Erythroblast (primary cell): Measurements from ENCODE around the gene BOC.

Experiments
- DNase-seq, 2 experiments: peaks; one replicate each; lab custom pipeline; 2025; lab: John Stamatoyannopoulos, UW
- GATA1 ChIP-seq: IDR thresholded peaks from 2 replicates; pipeline ENCODE4 v1.6.1; 2011; ENCODE audit warnings: low read depth, mild to moderate bottlenecking, control low read depth, low read length, moderate library complexity
- POLR2A ChIP-seq: IDR thresholded peaks from 2 replicates; pipeline ENCODE4 v1.6.1; 2011; ENCODE audit warnings: mild to moderate bottlenecking, low read length

BOC gene

DNA sequence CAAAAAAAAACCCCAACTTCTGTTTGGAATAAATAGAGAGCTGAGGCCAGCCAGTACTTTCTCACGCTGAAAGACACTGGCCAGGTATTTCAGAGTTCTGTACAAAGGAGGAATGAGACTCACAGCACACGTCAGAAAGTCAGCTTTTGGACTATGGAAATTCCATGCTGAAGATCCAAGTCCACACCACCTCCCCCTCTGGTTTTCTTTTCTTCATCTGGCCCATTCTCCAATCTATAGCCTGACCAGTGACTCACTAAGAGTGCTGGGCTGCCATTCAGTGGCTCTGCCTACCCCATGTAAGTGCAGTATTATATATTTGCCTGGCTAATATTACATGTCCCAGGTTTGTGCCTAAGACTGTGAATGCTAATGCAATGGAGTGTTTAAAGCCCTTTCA lies 13.9 kb downstream of the BOC start:
- no peak for TF ChIP-seq GATA1
- no peak for TF ChIP-seq POLR2A
- no peak for DNase-seq

DNA sequence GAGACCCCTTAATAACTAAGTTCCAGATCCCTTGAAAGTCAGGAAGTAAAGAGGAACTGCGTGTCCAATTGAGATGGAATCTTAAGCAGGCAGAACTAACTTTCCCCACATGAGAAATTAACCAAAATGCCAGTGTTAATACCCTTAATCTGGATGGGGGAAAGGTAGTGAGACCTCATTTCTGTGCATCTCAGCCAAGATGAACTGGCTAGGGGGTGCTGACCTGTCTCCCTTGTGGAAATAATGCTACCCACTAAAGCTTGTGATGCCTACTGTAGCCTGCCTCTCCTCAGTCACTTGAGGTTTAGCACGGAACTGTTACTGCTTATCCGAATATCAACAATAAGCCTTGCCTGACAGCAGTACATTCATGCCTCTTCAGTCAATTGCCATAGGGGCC lies 15.1 kb downstream of the BOC start:
- DNase-seq = no peak
- TF ChIP-seq GATA1 (no peak), POLR2A (no peak)

DNA sequence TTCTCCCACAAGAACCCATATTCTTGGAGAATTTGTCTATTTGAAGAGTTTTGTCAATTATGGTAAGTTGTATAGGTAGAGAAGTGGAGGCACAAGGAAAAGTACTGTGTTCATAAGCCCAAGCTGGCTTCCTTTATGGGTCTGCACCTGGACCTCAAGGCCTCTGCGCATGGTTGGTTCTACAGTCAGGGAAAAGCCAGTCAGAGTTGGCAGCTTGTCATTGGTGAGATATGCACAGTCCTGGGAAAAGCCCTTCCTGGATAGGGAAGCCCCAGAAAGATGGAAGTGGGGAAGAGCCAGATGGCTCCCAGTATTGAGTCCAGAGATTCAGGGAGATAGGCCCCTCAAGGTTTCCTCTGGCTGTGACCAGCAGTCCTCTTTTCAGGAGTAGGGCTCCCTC lies 15.8 kb downstream of the BOC start:
- TF ChIP-seq GATA1 (no peak), POLR2A (no peak)
- no peak for DNase-seq

DNA sequence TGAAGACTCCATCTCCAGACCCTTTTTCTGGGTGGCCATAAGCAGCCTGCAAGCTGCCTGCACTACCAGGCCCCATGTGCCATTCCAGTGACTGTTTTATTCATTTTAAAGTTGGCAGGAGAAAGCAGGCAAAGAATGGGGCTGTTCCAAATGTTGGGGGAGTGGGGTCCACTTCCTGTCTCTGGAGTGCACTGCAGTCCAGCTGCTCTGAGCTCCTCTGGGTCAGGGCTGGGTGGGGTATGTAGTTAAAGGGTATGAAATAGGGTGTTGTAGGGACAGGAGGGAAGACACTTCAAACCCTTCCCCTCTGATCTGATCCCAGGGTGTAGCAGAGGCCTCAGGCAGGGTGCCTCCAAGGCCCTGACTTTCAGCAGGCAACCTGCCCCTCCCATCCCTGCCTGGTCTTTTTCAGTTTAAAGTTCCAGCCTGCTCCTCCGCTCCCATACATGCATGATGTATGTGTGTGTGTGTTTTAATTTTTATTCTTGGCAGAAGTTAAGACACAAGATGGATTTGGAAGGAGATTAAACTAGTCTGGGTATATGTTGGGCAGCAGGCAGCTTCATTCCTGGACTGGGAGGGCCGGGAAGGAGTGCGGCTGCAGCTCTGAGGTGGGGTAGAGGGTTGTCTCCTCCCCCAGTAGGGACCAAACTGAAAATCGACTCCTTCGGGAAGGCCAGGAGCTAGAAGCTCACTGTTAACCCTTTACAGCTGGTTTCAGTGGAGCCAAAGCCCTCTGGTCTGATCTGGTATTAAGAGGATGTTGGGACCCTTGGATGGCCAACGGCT lies 17.3 kb downstream of the BOC start:
- no peak for TF ChIP-seq GATA1
- no peak for TF ChIP-seq POLR2A
- DNase-seq = no peak

- no peak for TF ChIP-seq POLR2A
- TF ChIP-seq GATA1 = no peak
- no peak for DNase-seq
Measured at GRCh38 chr3:113231391-113231790, 20.0 kb downstream of the BOC start.

DNA sequence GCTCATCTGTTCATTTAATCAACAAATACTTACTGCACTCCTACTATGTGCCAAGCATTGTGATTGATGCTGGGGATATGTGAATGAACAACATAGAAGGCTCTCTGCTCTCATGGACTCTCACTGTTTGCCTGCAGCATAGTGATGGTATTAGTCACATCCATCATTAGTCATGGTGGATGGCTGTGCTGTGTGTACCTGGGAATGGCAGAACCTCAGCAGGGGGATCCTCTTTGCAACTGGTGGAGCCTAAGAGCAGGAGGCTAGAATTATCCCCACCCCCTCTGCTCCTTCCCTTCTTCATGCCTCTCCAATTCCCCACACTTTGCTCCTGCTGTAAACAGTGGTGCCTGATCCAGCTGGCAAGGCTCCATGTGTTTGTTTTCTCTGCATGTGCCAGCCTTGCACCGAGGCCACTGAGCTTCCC lies 20.5 kb downstream of the BOC start:
- no peak for TF ChIP-seq GATA1
- TF ChIP-seq POLR2A = no peak
- no peak for DNase-seq

GRCh38 chr3:113232342-113232741 lies 21.0 kb downstream of the BOC start:
- TF ChIP-seq POLR2A = no peak
- TF ChIP-seq GATA1 = no peak
- no peak for DNase-seq

GRCh38 chr3:113233497-113233896 lies 22.1 kb downstream of the BOC start:
- TF ChIP-seq GATA1 (no peak), POLR2A (no peak)
- DNase-seq = no peak

DNA sequence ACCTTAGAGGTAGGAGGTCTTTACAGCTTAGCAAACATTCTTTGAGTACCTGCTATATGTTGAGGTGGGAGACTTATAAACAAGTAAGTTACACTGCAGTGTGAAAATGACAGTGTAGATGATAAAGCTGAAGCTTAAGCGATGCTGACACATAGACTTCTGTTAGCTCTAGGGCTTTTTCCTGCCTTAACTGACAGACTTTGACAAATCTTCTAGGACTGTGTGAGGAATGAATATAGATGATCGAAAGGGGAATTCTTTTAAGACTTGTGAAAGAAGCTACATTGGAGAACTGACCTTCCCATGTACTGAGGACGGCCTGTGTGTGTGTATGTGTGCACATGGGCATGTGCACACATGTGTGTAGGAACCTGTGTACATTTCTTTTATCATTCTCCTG lies 22.7 kb downstream of the BOC start:
- no peak for DNase-seq
- TF ChIP-seq POLR2A (no peak), GATA1 (no peak)

DNA sequence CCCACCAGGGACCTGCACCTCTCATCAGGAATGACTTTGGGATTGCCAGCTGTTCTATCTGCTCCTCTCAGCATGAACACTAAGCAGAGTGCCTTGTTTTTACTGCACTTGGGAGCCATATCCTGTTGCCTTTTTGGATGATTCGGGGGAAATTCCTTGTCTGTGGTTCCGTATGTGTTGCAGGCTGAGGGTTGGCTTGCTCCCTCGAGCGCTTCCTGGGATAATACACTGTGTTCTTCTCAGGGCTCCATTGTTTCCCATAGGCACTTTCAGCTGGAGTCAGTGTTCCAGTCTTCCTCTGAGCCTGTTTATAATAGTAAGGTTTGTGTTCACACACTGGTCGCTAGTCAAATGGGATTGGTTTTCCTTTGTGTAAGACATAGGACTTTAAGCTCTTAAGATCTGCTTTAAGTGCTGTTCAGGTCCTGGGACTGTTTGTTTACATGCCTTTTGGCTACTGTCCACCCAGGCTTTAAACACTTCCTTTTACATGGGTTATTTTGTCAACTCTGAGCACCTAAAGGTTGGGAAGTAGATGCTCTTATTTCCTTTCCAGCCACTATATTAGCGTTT lies 23.4 kb downstream of the BOC start:
- no peak for DNase-seq
- TF ChIP-seq GATA1 (no peak), POLR2A (no peak)

DNA sequence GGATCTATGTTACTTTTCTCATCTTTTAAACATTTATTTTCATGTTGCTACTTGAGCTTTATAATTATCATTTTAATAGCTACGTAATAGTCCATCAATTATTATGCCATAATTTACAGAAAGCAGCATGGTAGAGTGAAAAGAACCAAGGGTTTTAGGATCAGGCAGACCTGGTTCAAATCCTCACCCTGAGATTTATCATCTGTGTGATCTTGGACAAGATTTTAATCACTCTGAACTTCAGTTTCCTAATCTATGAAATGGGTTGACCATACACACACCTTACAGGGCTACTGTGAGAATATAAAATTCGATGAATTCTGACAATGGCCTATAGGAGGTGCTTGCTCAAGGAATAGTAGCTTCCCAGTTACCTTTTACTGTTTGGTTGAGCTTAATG lies 27.1 kb downstream of the BOC start:
- TF ChIP-seq POLR2A (no peak), GATA1 (no peak)
- no peak for DNase-seq

- no peak for DNase-seq
- no peak for TF ChIP-seq GATA1
- TF ChIP-seq POLR2A = no peak
Measured at GRCh38 chr3:113240841-113241240, 29.5 kb downstream of the BOC start.

- TF ChIP-seq GATA1 = no peak
- no peak for TF ChIP-seq POLR2A
Measured at GRCh38 chr3:113241292-113242095, 30.1 kb downstream of the BOC start.

DNA sequence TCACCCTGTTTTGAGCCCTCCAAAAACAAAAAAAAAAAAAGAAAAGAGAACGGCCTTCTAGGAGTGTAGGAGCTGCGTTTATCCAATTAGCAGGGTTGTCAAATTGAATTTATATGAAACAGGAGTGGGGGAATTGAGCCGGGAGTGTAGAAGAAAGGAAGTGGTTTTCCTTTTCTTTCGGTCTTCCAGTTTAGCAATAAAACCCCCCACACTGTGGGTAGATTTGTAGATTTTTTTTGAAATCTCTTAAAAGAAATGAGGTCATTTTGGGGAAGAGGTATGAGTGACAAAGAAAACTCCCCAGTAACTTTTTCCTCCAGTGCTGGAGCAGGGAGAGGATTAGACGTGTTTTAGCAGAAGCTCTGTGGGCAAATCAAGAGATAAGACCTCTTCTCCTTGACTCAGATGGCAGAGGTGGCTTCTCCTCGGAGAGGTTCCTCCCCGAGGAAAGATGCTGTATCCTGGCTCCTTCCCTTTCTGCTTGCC lies 30.8 kb downstream of the BOC start:
- no peak for DNase-seq
- TF ChIP-seq POLR2A (no peak), GATA1 (no peak)

More at GRCh38 chr3:113241292-113242095, 30.1 kb downstream of the BOC start:
- DNase-seq = no peak

DNA sequence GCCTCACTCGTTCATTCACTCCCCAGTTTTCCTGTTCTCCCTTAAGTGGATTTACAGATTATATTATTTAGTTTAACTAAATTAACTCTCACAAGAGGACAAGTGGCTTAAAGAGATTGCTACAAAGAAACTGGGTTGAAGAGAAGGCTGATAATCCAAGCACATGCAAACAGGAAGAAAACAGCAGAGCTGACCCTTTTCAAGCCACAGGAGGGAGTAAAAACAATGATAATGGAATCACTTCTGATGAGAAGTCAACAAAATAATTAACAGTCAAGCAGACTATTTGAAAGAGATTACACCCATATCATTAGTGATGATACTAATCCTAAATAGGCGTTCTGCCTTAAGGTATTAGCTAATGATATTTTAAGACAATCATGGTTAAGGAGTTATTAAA lies 31.7 kb downstream of the BOC start:
- no peak for DNase-seq
- TF ChIP-seq POLR2A = no peak
